GM19240 (cell line): ENCODE measurements around the gene PCDHGC3.
A peak's percentile ranks its signal among the peaks of the same experiment; 100 is the strongest.
"Not testable (repeated sequence)": the region's sequence is repeated elsewhere in the genome, so short reads cannot be mapped to it uniquely, and the experiment has no call there.

Experiments used
- DNase-seq: peaks from one replicate; pipeline ENCODE4 v3.0.0; 2011; ENCODE audit warnings: low spot score; ENCODE audit not compliant: insufficient read length

The PCDHGC3 gene

GRCh38 chr5:141475625-141476131, at the start of gene PCDHGC3:
PCDHGC3 (plus strand) TSS chr5:141475966; CDS start chr5:141476117, 151 bp downstream.
- DNase-seq = peak; percentile 73

- DNase-seq = no peak
Observed at GRCh38 chr5:141427783-141428426, 47.9 kb upstream of the PCDHGC3 start.

- no peak for DNase-seq
Observed at GRCh38 chr5:141430332-141431113, 45.2 kb upstream of the PCDHGC3 start, which contains the start of gene PCDHGA12. PCDHGA12 (plus strand) TSS chr5:141430507; CDS start chr5:141430760, 253 bp downstream.

GRCh38 chr5:141431286-141431685, 44.5 kb upstream of the PCDHGC3 start:
- DNase-seq = no peak

DNA sequence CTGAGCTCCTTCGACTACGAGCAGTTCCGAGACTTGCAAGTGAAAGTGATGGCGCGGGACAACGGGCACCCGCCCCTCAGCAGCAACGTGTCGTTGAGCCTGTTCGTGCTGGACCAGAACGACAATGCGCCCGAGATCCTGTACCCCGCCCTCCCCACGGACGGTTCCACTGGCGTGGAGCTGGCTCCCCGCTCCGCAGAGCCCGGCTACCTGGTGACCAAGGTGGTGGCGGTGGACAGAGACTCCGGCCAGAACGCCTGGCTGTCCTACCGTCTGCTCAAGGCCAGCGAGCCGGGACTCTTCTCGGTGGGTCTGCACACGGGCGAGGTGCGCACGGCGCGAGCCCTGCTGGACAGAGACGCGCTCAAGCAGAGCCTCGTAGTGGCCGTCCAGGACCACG, 43.5 kb upstream of the PCDHGC3 start:
- DNase-seq = not testable (repeated sequence)

DNA sequence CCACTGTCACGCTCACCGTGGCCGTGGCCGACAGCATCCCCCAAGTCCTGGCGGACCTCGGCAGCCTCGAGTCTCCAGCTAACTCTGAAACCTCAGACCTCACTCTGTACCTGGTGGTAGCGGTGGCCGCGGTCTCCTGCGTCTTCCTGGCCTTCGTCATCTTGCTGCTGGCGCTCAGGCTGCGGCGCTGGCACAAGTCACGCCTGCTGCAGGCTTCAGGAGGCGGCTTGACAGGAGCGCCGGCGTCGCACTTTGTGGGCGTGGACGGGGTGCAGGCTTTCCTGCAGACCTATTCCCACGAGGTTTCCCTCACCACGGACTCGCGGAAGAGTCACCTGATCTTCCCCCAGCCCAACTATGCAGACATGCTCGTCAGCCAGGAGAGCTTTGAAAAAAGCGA, 43.0 kb upstream of the PCDHGC3 start:
- not testable (repeated sequence) for DNase-seq

DNA sequence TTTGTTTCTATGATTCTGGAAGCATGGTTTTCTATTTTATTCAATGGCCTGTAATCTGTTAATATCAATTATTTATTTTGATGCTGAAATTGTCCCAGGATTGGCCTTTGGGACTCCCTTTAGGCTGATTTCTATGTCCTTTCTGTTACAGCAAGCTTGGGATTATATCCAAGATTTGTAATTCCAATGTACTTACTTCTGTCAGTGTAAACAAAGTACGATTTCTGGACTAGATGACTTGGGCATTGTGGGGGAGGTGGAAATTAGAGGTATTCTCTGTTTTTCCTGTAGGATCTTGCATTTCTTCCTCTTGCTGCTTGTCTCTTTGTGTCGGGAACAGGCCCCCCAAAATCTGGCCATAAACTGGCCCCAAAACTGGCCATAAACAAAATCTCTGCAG, 41.8 kb upstream of the PCDHGC3 start:
- DNase-seq = no peak

GRCh38 chr5:141437221-141437620, 38.5 kb upstream of the PCDHGC3 start:
- DNase-seq = no peak

DNA sequence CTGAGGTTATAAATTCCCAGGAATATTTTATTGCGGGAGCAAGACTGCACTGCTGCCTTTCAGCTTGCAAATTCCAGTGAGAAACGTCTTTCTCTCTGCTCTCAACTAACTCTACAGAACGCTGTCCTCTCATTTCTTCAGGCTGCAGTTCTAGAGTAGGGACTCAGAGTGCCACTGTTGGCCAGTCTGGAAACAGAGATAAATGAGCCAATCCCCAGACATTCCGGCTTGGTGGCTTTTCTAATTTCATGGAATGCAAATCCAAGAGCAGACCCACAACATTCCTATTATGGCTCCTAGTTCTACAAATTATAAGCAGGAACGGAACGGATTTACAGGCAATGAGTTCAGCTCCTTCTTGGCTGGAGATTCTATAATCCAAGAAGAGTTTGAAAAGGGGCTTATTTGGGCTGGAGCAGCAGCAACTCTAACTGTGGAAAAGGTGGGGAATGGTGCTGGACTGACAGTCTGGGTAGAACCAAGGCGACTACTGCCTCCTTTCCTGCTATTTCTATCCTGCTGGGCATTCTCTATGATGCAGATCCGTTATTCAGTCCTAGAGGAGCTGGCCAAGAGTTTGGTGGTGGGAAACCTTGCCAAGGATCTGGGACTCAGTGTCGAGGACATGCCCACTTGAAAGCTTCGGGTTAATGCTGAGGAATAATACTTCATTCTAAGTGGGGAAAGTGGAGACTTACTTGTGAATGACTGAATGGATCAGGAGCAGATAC, 36.2 kb upstream of the PCDHGC3 start:
- no peak for DNase-seq

DNA sequence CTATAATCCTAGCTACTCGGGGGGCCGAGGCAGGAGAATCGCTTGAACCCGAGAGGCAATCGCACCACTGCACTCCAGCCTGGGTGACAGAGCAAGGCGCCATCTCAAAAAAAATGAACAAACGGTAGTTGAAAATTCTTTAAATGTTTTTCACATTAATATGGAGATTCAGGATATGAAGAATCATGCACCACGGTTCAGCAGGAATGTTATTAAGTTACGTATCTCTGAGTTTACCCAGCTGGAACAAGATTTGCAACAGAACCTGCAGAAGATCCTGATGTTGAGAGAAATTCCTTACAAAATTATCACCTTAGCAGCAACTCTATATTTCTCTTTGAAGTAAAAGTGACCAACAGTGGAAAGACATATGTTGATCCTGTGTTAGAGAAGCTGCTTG, 35.4 kb upstream of the PCDHGC3 start:
- no peak for DNase-seq

- DNase-seq = no peak
Observed at GRCh38 chr5:141441571-141442170, 34.1 kb upstream of the PCDHGC3 start.

DNA sequence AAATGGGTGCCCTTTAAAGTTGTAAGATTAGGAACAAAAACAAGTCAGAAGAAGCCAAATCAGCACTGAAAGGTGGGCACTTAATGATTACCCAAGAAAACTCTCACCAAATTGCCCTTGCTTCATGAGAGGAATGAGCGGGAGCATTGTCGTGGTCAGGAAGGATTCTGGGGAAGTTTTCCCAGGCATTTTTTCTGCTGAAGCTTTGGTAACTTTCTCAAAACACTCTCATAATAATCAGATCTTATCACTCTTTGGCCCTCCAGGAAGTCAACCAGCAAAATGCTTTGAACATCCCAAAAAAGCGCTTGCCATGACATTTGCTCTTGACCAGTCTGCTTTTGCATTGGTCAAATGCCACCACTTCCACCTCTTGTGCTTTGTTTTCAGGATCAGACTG, 10.4 kb upstream of the PCDHGC3 start:
- no peak for DNase-seq

- DNase-seq = no peak
Observed at GRCh38 chr5:141476132-141476911, 556 bp downstream of the PCDHGC3 start.

DNA sequence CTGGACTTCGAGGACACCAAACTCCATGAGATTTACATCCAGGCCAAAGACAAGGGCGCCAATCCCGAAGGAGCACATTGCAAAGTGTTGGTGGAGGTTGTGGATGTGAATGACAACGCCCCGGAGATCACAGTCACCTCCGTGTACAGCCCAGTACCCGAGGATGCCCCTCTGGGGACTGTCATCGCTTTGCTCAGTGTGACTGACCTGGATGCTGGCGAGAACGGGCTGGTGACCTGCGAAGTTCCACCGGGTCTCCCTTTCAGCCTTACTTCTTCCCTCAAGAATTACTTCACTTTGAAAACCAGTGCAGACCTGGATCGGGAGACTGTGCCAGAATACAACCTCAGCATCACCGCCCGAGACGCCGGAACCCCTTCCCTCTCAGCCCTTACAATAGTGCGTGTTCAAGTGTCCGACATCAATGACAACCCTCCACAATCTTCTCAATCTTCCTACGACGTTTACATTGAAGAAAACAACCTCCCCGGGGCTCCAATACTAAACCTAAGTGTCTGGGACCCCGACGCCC, 1.3 kb downstream of the PCDHGC3 start:
- no peak for DNase-seq

DNA sequence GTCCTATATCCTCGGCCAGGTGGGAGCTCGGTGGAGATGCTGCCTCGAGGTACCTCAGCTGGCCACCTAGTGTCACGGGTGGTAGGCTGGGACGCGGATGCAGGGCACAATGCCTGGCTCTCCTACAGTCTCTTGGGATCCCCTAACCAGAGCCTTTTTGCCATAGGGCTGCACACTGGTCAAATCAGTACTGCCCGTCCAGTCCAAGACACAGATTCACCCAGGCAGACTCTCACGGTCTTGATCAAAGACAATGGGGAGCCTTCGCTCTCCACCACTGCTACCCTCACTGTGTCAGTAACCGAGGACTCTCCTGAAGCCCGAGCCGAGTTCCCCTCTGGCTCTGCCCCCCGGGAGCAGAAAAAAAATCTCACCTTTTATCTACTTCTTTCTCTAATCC, 2.0 kb downstream of the PCDHGC3 start:
- DNase-seq = no peak

DNA sequence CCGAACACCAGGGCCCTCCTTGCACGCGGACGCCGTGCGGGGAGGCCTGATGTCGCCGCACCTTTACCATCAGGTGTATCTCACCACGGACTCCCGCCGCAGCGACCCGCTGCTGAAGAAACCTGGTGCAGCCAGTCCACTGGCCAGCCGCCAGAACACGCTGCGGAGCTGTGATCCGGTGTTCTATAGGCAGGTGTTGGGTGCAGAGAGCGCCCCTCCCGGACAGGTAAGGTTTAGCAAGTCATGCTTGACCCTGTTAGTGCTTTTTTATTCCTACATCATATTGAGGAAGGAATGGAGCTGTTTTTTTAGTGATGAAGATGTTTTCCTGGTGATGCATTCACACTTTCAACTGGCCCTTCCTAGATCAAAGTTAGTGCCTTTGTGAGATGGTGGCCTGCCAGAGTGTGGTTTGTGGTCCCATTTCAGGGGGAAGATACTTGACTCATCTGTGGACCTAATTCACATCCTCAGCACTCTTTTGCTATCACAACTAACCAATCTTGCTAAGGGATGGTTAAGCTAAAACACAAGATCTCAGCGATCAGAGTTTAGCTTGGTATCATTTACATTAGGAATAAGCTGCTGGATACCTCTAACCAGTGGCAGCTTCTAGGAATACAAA, 2.7 kb downstream of the PCDHGC3 start:
- DNase-seq = no peak

- DNase-seq = no peak
Observed at GRCh38 chr5:141479776-141480175, 4.0 kb downstream of the PCDHGC3 start.

GRCh38 chr5:141483902-141484301, 8.1 kb downstream of the PCDHGC3 start:
- no peak for DNase-seq

- no peak for DNase-seq
Observed at GRCh38 chr5:141484310-141484640, 8.5 kb downstream of the PCDHGC3 start.

GRCh38 chr5:141484641-141485311, 9.0 kb downstream of the PCDHGC3 start, which contains the start of gene PCDHGC4:
PCDHGC4 (plus strand) TSS chr5:141485030; CDS start chr5:141485174, 144 bp downstream.
- no peak for DNase-seq
